ENCODE measurements around the gene VMAC. TPM values are rescaled to one million over a fixed set of nuclear protein-coding genes. Genes with fewer than 3 reads are reported as not detected.

Gene VMAC
- total and polyA plus RNA-seq, 9 of the 15 experiments (the other 6 are each of a cell fraction or from before 2014, with no cell fraction given): 0.03 to 3.4 (median 1.1) TPM

DNA sequence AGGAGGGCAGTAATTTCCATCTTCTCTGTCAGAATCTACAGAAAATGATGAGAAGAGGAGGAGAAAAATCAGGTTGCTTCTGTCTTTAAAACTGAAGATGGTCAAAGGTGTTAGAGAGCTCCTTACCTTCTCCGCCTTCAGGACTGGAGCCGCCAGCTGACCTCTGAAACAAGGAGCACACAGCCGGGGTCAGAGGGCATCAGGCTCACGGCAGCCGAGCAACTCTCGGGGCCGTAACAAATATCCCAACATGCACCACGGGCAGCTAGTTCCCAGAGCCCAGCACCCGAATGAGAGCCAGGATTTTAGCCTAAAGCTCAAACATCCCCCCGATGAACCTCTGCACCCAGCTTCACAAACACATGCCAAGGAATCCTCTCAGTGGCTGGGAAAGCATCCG is 37.0 kb downstream of the VMAC start (continued):
- no peak for TF ChIP-seq CHAMP1 (IDR thresholded peaks at IDR 0.05)

GRCh38 chr19:5943045-5943444 is 38.4 kb downstream of the VMAC start:
- H3K79me2 ChIP-seq (ENCODE audit: control insufficient read depth, insufficient read depth, low read length): peaks cover 62% of the 10 kb centered on the region
- CTCF ChIA-PET (ENCODE audit: low intra/inter-chr PET ratio): no interaction called here
- no peak overlapping the region for H3K4me2 ChIP-seq (ENCODE audit: insufficient read depth, low read length)
- POLR2A ChIA-PET: interaction anchor here (0.6 to 1.6 kb wide), 2 partner anchors 10 to 32 kb away, joined by 4 to 7 read pairs; no protein-coding TSS in a partner anchor
- WGBS (ENCODE audit: insufficient coverage, low coverage, missing lambda C conversion rate): 89% methylated on average over 10 of the region's 10 CpGs
- H3K9me1 ChIP-seq (ENCODE audit: control insufficient read depth, insufficient read depth, low read length): peaks cover 16% of the 10 kb centered on the region
- no peaks in the 10 kb centered on the region for H3K27me3 ChIP-seq (ENCODE audit: control insufficient read depth in 2 of 2, insufficient read depth in 2 of 2, low read length in 2 of 2)
- no peaks in the 10 kb centered on the region for H3K9me3 ChIP-seq (replicated peaks; ENCODE audit: control insufficient read depth, insufficient read depth, low read depth, low read length)
- no peak overlapping the region for H2AFZ ChIP-seq (ENCODE audit: low read depth, low read length)
- H3K36me3 ChIP-seq (ENCODE audit: control insufficient read depth, insufficient read depth, low read length): peaks cover 55% of the 10 kb centered on the region; the same call in 2 of the 3 replicates
- H3K9ac ChIP-seq (ENCODE audit: insufficient read depth in 1 of 2, low read depth in 2 of 2, low read length in 2 of 2): peak overlapping the region in 1 of 2 experiments; percentile 70; a peak in 1 of 4 replicates
- intact Hi-C loops (cut with micrococcal nuclease) (no loop called here), in situ Hi-C loops (cut with MboI) (no loop called here)
- no TSS peak for BruUV-seq (replicated peaks)
- H4K20me1 ChIP-seq (replicated peaks; ENCODE audit: control insufficient read depth, insufficient read depth, low read length): peaks cover 26% of the 10 kb centered on the region
- TF ChIP-seq TBL1XR1 (IDR thresholded peaks at IDR 0.05; ENCODE audit: low read length in 2 of 2) (no peak), HDAC1 (IDR thresholded peaks at IDR 0.05) (no peak), ZNF184 (CRISPR knock-in tag; IDR thresholded peaks at IDR 0.05) (no peak), CHD4 (IDR thresholded peaks at IDR 0.05; ENCODE audit: insufficient read depth, insufficient replicate concordance, low read depth, low read length, poor library complexity, severe bottlenecking) (no peak), ZNF696 (CRISPR knock-in tag; conservative IDR thresholded peaks at IDR 0.05) (no peak)
- no peak for DNase-seq (ENCODE audit: extremely low read depth in 1 of 4, low spot score in 3 of 4)
- H3K4me1 ChIP-seq (replicated peaks in 1 of 2; ENCODE audit: control insufficient read depth in 2 of 2, insufficient read depth in 2 of 2, low read length in 2 of 2): peaks cover 4 to 28% of the 10 kb centered on the region in 2 experiments; a peak in 4 of 5 replicates
- no peak overlapping the region for H3K4me3 ChIP-seq
- no peak overlapping the region for H3K27ac ChIP-seq (ENCODE audit: extremely low read depth, low read depth, low read length)
- no peak for FAIRE-seq
- ATAC-seq: no peak
